GM19193 (cell line): ENCODE results near the gene ANKFN1.

Experiments used
- POLR2A ChIP-seq: IDR thresholded peaks from 4 replicates; pipeline ENCODE4 v1.6.1; 2011; ENCODE audit not compliant: insufficient read depth, insufficient read length; ENCODE audit errors: extremely low read depth

ANKFN1 gene

GRCh38 chr17:56447171-56447570, 293.9 kb downstream of the ANKFN1 start:
- TF ChIP-seq POLR2A: no peak

DNA sequence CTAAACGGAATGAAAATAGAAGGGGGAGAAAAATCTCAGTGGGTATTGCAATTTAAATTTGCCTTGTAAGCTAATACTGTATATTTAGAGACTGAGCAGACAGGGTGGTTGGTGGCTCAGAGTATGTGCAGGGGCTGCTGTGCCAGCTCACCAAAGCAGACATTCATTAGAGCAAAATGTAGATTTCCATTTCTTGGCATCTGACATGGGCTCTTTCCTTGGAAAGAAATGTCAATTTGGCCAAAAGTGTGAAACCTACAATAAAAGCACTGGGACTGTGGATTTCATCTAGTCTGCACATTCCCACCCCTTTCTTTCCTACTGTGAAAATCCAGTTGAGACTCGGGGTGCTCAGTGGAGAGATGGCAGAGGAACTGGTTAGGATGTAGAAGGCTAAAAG, 295.1 kb downstream of the ANKFN1 start:
- no peak for TF ChIP-seq POLR2A

GRCh38 chr17:56449176-56449575, 295.9 kb downstream of the ANKFN1 start:
- no peak for TF ChIP-seq POLR2A

DNA sequence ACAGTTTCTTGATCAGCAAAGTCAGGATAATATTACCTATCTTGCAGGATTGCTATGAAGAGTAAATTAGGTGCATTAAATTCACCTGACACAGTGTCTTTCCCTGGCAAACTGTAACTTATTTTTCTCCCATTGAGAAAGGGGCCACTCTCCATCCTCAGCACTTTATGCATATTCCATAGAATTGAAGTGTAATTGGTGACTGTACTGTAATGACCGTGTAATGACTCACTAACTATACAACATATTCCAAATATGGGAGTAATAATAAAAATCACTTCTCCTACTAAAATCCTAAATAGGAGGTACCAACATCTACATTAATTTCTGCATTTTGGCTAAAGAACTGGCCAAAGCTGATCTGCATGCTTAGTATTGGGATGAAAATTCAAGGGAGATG, 298.4 kb downstream of the ANKFN1 start:
- no peak for TF ChIP-seq POLR2A

DNA sequence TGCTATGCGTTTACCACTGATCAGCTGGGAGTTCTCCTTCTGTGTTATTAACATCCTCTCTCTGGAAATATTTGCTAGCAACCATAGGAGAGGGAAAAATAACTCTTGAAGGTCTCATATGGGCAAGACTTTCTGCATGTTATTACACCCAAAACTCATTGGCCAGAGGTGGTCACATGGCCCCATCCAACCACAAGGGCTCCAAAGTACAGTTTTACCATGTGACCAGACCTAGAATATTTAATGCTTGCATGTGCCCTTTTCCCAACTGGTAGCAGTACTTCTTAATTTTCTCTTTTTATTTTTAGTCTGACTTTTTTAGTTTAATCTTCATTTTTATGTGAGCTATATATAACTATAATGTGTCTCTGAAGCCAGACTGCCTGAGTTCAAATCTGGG, 299.2 kb downstream of the ANKFN1 start:
- no peak for TF ChIP-seq POLR2A

DNA sequence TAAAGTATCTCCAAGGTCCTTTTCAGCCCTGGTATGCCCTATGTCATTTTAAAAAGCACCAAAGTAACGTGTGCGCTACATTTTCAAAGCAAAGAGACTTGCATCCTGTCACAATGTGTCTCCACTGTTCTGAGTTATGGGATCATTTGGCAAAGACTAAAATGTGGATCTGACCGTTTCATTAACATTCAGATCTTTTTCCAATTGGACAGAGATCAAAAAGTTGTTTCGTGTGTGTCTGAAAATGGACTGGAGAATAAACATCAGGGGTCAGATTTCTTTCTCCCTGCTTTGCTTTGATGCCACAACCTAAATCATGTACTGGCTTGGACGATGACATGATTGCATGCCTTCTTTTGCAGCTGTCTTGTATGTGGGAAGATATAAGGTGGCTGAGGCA, 304.2 kb downstream of the ANKFN1 start:
- TF ChIP-seq POLR2A: no peak

GRCh38 chr17:56465886-56466285, 312.6 kb downstream of the ANKFN1 start:
- TF ChIP-seq POLR2A: no peak

DNA sequence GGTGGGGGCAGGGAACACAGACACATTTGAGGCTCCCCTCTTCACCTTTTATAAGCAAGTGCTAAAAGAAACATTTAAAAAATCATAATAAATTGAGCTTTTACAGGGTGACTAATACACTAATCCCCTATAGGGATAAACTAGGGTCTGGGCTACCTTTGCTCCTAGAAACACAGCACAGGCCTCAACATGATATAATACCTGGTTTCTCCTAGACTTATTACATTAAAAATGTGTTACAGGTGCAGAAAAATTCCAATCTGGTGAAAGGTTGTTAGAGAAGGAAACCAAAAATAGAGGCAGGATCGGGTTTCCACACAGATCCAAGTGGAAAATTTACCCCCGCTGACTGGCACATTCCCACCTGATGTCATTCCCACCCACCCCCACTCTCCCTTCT, 315.6 kb downstream of the ANKFN1 start:
- no peak for TF ChIP-seq POLR2A

- no peak for TF ChIP-seq POLR2A
These were observed 318.4 kb downstream of the ANKFN1 start for GRCh38 chr17:56471696-56472095.

DNA sequence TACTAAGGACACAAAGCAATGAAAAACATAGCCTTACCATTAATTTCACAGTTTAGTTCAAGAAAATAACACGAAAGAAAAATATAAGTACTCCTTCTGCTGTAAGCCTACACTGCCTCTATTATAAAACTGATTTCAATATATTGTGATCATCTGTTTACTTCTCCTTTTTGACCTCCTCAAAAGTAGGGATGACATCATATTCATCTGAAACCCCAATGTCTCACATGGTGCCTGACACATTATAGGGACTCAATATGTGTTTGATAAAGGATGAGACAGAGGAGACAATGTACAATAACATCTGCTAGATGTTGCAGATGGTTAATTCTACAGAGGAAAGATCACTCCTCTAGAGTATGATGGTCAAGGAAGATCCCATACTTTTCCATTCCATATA, 321.8 kb downstream of the ANKFN1 start:
- TF ChIP-seq POLR2A: no peak

GRCh38 chr17:56478836-56479447, 325.7 kb downstream of the ANKFN1 start:
- no peak for TF ChIP-seq POLR2A

GRCh38 chr17:56480501-56480900, 327.2 kb downstream of the ANKFN1 start:
- TF ChIP-seq POLR2A: no peak

GRCh38 chr17:56481659-56482058, 328.4 kb downstream of the ANKFN1 start:
- no peak for TF ChIP-seq POLR2A

- TF ChIP-seq POLR2A: no peak
These were observed 329.0 kb downstream of the ANKFN1 start for GRCh38 chr17:56482229-56482628.

DNA sequence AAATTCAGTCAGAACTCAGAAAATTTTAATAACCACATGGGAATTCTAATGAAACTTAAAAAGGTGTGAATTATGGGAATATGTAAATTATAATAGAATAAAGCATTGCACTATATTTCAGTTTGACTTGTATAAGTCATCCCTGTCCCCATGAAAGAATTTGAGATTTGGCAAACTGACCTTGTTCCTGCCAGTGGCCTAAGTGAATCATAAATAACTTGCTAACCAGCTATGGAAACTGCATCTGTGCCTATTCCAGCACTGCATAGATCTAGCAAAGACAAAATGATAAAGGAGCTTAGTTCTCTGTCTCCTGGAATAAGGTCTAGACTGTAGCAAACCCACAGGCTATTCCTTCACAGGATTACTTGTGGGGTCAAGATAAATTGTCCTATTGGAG, 333.5 kb downstream of the ANKFN1 start:
- TF ChIP-seq POLR2A: no peak

GRCh38 chr17:56488800-56489199, 335.5 kb downstream of the ANKFN1 start:
- TF ChIP-seq POLR2A: no peak

- TF ChIP-seq POLR2A: no peak
These were observed 336.7 kb downstream of the ANKFN1 start for GRCh38 chr17:56489980-56490379.
